Epithelial cell of esophagus (primary cell): Measurements from ENCODE around the gene GPR176.
A peak's percentile ranks its signal among the peaks of the same experiment; 100 is the strongest.

Experiments
- DNase-seq: peaks from one replicate; pipeline ENCODE4 v3.0.0; 2010; ENCODE audit warnings: low read depth
- H3K4me3 ChIP-seq: 2 replicates; pipeline ENCODE4 v1.5.1; 2011; ENCODE audit warnings: mild to moderate bottlenecking, low read length, control low read depth
- TF ChIP-seq, protein P1 (sequence below): IDR thresholded peaks from 2 replicates; pipeline ENCODE4 v1.5.1; 2011; ENCODE audit warnings: low read depth, mild to moderate bottlenecking, low read length, control low read depth, inconsistent platforms; ENCODE audit not compliant: insufficient read depth; ENCODE audit errors: missing control alignments

Gene GPR176

DNA sequence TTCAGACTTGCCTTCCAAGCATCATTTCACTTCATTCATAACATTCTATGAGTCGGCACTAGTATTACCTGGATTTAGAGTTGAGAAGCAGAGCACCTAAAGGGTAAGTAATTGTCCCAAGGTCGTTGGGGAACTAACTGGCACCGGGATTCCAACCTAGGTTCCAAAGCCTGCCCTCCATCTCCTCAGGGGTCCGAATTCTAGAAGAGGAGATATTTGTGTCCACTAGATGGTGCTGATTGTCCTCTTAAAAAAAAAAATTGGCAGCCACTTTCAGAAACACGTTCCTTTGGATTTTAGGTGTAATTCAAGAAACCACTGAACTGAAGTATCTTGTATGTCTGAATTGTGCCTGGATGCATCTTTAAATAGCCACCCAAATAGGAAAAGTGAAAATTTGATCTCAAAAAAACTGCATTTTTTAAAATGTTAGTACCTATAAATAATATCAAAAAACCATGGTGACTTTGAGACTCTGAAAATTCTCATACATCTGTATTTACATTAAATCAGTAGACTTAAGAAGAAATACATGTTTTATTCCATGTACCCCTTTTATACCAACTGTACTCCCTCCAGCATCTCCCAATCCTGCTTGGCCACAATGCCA is 133.5 kb downstream of the GPR176 start:
- no peak overlapping the region for H3K4me3 ChIP-seq
- peak; percentile 65 for DNase-seq
- TF ChIP-seq, protein P1, sequence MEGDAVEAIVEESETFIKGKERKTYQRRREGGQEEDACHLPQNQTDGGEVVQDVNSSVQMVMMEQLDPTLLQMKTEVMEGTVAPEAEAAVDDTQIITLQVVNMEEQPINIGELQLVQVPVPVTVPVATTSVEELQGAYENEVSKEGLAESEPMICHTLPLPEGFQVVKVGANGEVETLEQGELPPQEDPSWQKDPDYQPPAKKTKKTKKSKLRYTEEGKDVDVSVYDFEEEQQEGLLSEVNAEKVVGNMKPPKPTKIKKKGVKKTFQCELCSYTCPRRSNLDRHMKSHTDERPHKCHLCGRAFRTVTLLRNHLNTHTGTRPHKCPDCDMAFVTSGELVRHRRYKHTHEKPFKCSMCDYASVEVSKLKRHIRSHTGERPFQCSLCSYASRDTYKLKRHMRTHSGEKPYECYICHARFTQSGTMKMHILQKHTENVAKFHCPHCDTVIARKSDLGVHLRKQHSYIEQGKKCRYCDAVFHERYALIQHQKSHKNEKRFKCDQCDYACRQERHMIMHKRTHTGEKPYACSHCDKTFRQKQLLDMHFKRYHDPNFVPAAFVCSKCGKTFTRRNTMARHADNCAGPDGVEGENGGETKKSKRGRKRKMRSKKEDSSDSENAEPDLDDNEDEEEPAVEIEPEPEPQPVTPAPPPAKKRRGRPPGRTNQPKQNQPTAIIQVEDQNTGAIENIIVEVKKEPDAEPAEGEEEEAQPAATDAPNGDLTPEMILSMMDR, result peak; percentile 53

DNA sequence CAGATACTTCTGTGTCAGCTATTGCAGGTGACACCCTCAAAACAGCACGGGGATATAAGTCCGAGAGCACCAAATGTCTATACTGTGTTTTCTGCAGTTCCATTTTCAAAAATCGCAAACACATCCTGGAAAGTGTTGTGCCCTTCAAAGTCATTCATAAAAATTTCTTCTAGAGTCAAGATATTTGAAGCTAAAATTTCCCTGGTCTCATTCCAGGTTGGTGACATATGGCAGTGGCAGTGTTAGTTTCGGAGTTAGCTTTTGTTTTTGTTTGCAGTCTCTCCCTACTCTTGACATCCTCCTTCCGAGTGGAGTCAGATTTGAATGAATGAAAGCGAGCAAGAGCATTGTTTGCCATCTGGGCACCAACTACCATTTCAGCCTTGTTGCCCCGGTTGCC is 134.2 kb downstream of the GPR176 start:
- TF ChIP-seq, protein P1, result no peak
- DNase-seq, result no peak
- no peak overlapping the region for H3K4me3 ChIP-seq

- no peak overlapping the region for H3K4me3 ChIP-seq
- TF ChIP-seq, protein P1, result peak; percentile 28
- peak; percentile 32 for DNase-seq
Observed at GRCh38 chr15:39785139-39785538, 134.9 kb downstream of the GPR176 start.

DNA sequence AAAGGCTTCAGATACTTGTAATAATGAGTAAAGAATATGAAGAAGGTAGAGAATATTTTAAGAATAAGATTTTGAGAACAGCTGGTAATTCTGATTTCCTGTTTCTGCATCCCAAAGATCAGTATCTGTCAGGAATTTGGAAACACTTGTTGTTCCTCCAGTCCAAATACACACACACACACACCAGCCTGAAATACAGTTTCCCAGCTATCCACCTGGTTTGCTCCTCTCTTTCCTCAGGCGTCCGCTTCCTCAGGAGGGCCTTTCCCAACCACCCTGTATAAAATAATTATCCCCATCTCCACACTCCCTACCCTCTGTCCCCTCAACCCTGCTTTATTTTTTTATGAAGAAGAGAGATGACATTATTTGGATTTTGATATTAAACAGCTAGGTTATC is 135.4 kb downstream of the GPR176 start:
- TF ChIP-seq, protein P1, result no peak
- no peak for DNase-seq
- no peak overlapping the region for H3K4me3 ChIP-seq

DNA sequence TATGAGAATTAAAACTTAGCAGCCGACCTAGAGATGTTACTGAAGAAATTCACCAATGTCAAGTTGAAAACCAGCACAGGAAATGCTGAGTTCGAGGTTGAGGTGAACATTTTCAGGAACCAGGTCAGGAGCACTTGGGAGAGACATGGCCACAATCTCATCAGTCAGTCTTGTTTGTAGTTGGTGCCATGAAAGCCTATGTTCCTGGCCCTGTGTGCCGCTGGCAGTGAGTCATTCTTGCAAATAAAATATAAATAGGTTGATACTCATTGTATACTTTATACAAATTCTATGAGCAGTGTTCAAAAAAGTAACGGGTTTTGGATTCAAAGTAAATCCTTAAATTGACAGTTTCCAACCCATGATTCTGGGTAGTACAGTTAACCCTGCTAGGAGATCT is 135.9 kb downstream of the GPR176 start:
- DNase-seq, result peak; percentile 53
- H3K4me3 ChIP-seq, result no peak overlapping the region

GRCh38 chr15:39783244-39783820 is 136.7 kb downstream of the GPR176 start:
- DNase-seq, result no peak
- TF ChIP-seq, protein P1, result no peak

More for the DNA sequence above, 135.9 kb downstream of the GPR176 start:
- TF ChIP-seq, protein P1, result no peak

More at GRCh38 chr15:39783244-39783820, 136.7 kb downstream of the GPR176 start:
- H3K4me3 ChIP-seq, result peak overlapping the region; percentile 92
